Measurements from ENCODE around the gene MIPEP. TPM values are rescaled to one million over a fixed set of nuclear protein-coding genes. Genes with fewer than 3 reads are reported as not detected.

Gene MIPEP
- total and polyA plus RNA-seq, 11 donors, result 21.5 to 88.1 (median 42.1) TPM

- no peak overlapping the region for H3K4me3 ChIP-seq
- peaks cover 0 to 3% (median 0%) of the 10 kb centered on the region in 12 donors for H3K4me1 ChIP-seq
- H3K27ac ChIP-seq, result no peak overlapping the region
- H3K36me3 ChIP-seq, result peaks cover 0 to 43% (median 12%) of the 10 kb centered on the region in 9 donors
- ATAC-seq (no peak), DNase-seq (no peak)
- TF ChIP-seq, protein P1, sequence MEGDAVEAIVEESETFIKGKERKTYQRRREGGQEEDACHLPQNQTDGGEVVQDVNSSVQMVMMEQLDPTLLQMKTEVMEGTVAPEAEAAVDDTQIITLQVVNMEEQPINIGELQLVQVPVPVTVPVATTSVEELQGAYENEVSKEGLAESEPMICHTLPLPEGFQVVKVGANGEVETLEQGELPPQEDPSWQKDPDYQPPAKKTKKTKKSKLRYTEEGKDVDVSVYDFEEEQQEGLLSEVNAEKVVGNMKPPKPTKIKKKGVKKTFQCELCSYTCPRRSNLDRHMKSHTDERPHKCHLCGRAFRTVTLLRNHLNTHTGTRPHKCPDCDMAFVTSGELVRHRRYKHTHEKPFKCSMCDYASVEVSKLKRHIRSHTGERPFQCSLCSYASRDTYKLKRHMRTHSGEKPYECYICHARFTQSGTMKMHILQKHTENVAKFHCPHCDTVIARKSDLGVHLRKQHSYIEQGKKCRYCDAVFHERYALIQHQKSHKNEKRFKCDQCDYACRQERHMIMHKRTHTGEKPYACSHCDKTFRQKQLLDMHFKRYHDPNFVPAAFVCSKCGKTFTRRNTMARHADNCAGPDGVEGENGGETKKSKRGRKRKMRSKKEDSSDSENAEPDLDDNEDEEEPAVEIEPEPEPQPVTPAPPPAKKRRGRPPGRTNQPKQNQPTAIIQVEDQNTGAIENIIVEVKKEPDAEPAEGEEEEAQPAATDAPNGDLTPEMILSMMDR (IDR thresholded peaks at IDR 0.05), result no peak
- no peak for TF ChIP-seq POLR2A (IDR thresholded peaks at IDR 0.05)
- 67 to 74% (median 71%) methylated on average over 5 of the region's 5 CpGs for WGBS, 4 donors
- intact Hi-C loops (cut with DNase I), result loop anchor here in 1 of 10 donors (10.0 kb wide), 1 partner anchor 134 kb away; no protein-coding TSS in a partner anchor
- no peaks in the 10 kb centered on the region for H3K27me3 ChIP-seq
- H3K9me3 ChIP-seq, result no peaks in the 10 kb centered on the region
Observed at GRCh38 chr13:23858546-23858945, 30.7 kb downstream of the MIPEP start.

DNA sequence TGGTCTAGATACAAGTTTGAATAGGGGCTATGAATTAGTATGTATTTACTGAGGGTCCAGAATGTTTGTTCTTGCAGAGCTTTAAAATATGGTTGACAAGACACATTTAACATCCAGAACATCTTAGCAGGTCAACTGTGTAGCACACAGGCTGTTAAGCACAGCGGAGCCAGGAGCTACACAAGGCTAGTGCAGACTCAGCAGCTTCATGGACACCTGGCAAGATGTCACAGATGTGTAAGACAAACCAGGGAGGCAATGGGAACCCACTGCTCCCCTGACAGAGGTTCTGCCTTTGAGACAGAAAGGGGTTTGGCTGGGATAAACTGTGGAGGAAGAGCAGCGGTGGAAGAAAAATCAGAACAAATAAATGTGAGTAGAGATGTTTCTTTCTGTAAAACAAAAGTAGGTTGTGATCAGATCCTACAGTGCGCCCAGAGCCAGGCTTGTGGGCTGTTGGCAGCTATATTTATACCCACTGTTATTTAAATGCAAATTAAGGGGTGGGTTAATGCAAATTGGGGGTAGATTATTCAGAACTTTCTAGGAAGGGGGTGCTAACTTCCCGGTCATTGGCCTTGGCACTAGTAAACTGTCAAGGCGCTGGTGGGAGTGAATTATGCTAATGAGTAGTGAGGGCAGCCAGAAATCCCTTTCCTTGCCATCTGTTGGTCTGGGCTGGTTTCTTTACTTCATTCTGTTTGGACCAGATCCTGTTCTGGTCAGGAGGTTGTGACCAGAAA lies 33.0 kb downstream of the MIPEP start:
- Histone ChIP-seq H3K27ac (no peak overlapping the region), H3K4me3 (no peak overlapping the region), H3K9me3 (no peaks in the 10 kb centered on the region), H3K36me3 (peaks cover 0 to 38% (median 7%) of the 10 kb centered on the region in 9 donors), H3K27me3 (no peaks in the 10 kb centered on the region), H3K4me1 (peaks cover 0 to 3% (median 0%) of the 10 kb centered on the region in 12 donors)
- intact Hi-C loops (cut with DNase I), result loop anchor here in 1 of 10 donors (10.0 kb wide), 1 partner anchor 131 kb away; no protein-coding TSS in a partner anchor
- WGBS, 4 donors, result 70 to 83% (median 77%) methylated on average over 5 of the region's 5 CpGs
- DNase-seq, result no peak
- TF ChIP-seq, protein P1 (IDR thresholded peaks at IDR 0.05), result no peak
- TF ChIP-seq POLR2A (IDR thresholded peaks at IDR 0.05), result no peak
- ATAC-seq, result no peak

GRCh38 chr13:23855360-23855759 lies 33.8 kb downstream of the MIPEP start:
- 93 to 97% (median 95%) methylated on average over 3 of the region's 3 CpGs for WGBS, 4 donors
- intact Hi-C loops (cut with DNase I), result loop anchor here in 1 of 10 donors (10.0 kb wide), 1 partner anchor 131 kb away; no protein-coding TSS in a partner anchor

DNA sequence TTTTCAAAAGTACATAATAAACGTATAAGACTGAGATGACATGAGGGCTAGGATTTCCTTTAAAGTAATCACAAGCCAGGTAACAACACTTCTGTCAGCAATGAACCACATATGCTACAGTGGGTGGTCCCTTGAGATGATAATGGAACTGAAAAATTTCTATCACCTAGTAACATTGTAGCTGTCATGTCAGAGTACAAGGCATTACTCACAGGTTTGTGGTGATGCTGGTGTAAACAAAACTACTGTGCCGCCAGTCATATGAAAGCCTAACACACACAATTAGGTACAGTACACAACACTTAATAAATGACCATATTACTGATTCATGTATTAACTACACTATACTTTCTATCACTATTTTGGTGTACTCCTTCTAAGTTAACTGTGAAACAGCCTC lies 36.8 kb downstream of the MIPEP start:
- Histone ChIP-seq H3K9me3 (no peaks in the 10 kb centered on the region), H3K36me3 (peaks cover 0 to 16% (median 3%) of the 10 kb centered on the region in 9 donors), H3K27ac (no peak overlapping the region), H3K4me3 (no peak overlapping the region), H3K27me3 (no peaks in the 10 kb centered on the region), H3K4me1 (no peaks in the 10 kb centered on the region)
- TF ChIP-seq, protein P1 (IDR thresholded peaks at IDR 0.05), result no peak
- no peak for TF ChIP-seq POLR2A (IDR thresholded peaks at IDR 0.05)
- DNase-seq, result no peak
- intact Hi-C loops (cut with DNase I), result loop anchor here in 1 of 10 donors (10.0 kb wide), 1 partner anchor 128 kb away; no protein-coding TSS in a partner anchor
- WGBS, 4 donors, result 47 to 84% (median 49%) methylated on average over 2 of the region's 2 CpGs
- no peak for ATAC-seq

More at GRCh38 chr13:23855360-23855759, 33.8 kb downstream of the MIPEP start:
- H3K27ac ChIP-seq, result no peak overlapping the region
- peaks cover 0 to 30% (median 7%) of the 10 kb centered on the region in 9 donors for H3K36me3 ChIP-seq
- H3K4me1 ChIP-seq, result peaks cover 0 to 3% (median 0%) of the 10 kb centered on the region in 12 donors
- no peaks in the 10 kb centered on the region for H3K9me3 ChIP-seq
- ATAC-seq, result no peak
- no peak overlapping the region for H3K4me3 ChIP-seq
- no peak for TF ChIP-seq POLR2A (IDR thresholded peaks at IDR 0.05)
- TF ChIP-seq, protein P1 (IDR thresholded peaks at IDR 0.05), result no peak
- DNase-seq, result no peak
- H3K27me3 ChIP-seq, result no peaks in the 10 kb centered on the region
